ENCODE data around the gene MTHFD2. TPM values are rescaled to one million over a fixed set of nuclear protein-coding genes. Genes with fewer than 3 reads are reported as not detected.

The MTHFD2 gene
- total and polyA plus RNA-seq, 2 of the 8 experiments (the other 6 are each of a cell fraction or from before 2014, with no cell fraction given) = 99.5 to 291 TPM

DNA sequence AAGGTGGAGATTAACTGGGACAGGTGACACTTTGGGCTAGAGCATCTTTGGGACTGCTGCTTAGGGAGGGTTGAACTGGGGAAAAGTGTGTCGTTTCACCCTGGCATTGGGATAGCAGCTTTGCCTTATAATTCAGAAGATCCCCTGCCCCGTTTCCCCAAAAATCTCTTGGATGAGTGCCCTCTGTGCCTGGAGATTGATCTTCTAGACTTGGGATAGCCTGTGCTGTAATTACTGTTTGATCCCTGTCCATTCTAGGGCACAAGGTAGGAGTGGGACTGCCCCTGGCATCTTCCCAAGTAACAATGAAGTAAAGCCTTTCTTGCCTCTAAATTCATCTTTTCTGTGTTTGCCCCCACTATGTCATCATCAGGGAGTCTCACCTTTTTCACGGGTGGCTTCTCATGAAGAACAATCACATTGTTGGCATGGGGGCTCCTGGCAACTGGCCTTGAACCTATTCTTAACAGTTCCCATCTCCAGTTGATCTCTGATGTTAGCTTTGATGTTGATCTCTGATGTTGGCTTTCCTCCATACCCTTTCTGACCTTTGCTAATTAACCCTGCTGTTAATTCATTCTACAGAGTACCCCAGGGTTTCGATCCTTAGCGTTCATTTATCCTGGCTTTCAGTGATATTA is 21.6 kb downstream of the MTHFD2 start:
- no peaks in the 10 kb centered on the region for H3K79me1 ChIP-seq (ENCODE audit: low read depth, low read length)
- H3K14ac ChIP-seq (ENCODE audit: insufficient read length) = no peak overlapping the region
- H3K4me1 ChIP-seq (replicated peaks in 1 of 4; ENCODE audit: control insufficient read depth in 3 of 4, insufficient read depth in 4 of 4, low read length in 3 of 4) = no peaks in the 10 kb centered on the region
- peaks cover 0 to 51% (median 24%) of the 10 kb centered on the region in 4 experiments; a peak in 6 of 8 replicates for H3K36me3 ChIP-seq (ENCODE audit: control insufficient read depth in 2 of 4, insufficient read depth in 4 of 4, low read length in 3 of 4)
- no peak overlapping the region for H3K23ac ChIP-seq (ENCODE audit: insufficient read length)
- ChIA-PET CTCF (ENCODE audit: partially characterized antibody) (no interaction called here), POLR2A (ENCODE audit: partially characterized antibody) (interaction anchor here (1.6 to 72.1 kb wide), 4 partner anchors 9 to 42 kb away, joined by 3 to 2699 read pairs (median 82); partner anchors contain the start of genes BOLA3, MOB1A and MTHFD2)
- no peak overlapping the region for H4K8ac ChIP-seq (ENCODE audit: extremely low read depth, insufficient read depth, low read length)
- no peaks in the 10 kb centered on the region for H3K27me3 ChIP-seq (replicated peaks in 1 of 4; ENCODE audit: control insufficient read depth in 3 of 4, extremely low read depth in 1 of 4, insufficient read depth in 3 of 4, low read length in 3 of 4)
- TF ChIP-seq BCL11A (IDR thresholded peaks at IDR 0.05; ENCODE audit: low read depth in 2 of 2, low read length in 2 of 2) (no peak), POLR2A (IDR thresholded peaks at IDR 0.05; ENCODE audit: control extremely low read depth in 1 of 2, low read depth in 2 of 2, low read length in 2 of 2) (peak; percentile 27 to 62), POLR2AphosphoS5 (IDR thresholded peaks at IDR 0.05; ENCODE audit: low read depth, low read length) (peak; percentile 77; the same call in 1 of the 2 replicates)
- WGBS, 2 experiments (ENCODE audit: extremely low coverage in 1 of 2, insufficient coverage in 1 of 2, insufficient read length in 1 of 2, insufficient replicate concordance in 2 of 2, low coverage in 1 of 2, low lambda C conversion rate in 2 of 2, missing lambda C conversion rate in 1 of 2) = 94% methylated on average over 5 of the region's 5 CpGs; no CpG with 5 or more reads in 1 of the 2 experiments
- no peak overlapping the region for H2BK120ac ChIP-seq (replicated peaks; ENCODE audit: low read depth, low read length)
- H2BK15ac ChIP-seq (ENCODE audit: low read length) = no peak overlapping the region
- H4K91ac ChIP-seq (replicated peaks; ENCODE audit: insufficient read length, low read length) = no peak overlapping the region
- no peak overlapping the region for H3K4ac ChIP-seq (replicated peaks; ENCODE audit: insufficient read length, low read depth, low read length)
- H4K20me1 ChIP-seq (replicated peaks in 1 of 2; ENCODE audit: control insufficient read depth in 1 of 2, insufficient read depth in 2 of 2, low read length in 2 of 2) = peaks cover 2 to 5% of the 10 kb centered on the region in 2 experiments
- FAIRE-seq = no peak
- no peak overlapping the region for H3K27ac ChIP-seq (ENCODE audit: low read depth, low read length)
- H3K4me3 ChIP-seq (ENCODE audit: extremely low read depth in 1 of 4, insufficient read depth in 2 of 4, low read depth in 3 of 4, low read length in 4 of 4) = no peak overlapping the region
- H3K18ac ChIP-seq (ENCODE audit: extremely low read depth, low read length) = no peak overlapping the region
- no peak overlapping the region for H3K56ac ChIP-seq (replicated peaks; ENCODE audit: insufficient read length, low read depth, low read length)
- H3K9ac ChIP-seq (replicated peaks in 1 of 4; ENCODE audit: extremely low read depth in 1 of 4, low read depth in 3 of 4, low read length in 3 of 4) = no peak overlapping the region
- H3K79me2 ChIP-seq (ENCODE audit: control insufficient read depth in 1 of 2, insufficient read depth in 2 of 2, low read length in 2 of 2) = 0 out of 4 replicates have a peak, but pooled peaks cover 0 to 3% of the 10 kb centered on the region in 2 experiments
- H2BK5ac ChIP-seq (ENCODE audit: low read depth, low read length) = no peak overlapping the region
- no peak overlapping the region for H2BK20ac ChIP-seq (ENCODE audit: low read length)
- H3K9me3 ChIP-seq (ENCODE audit: insufficient read depth in 2 of 2, low read depth in 1 of 2, low read length in 1 of 2) = no peaks in the 10 kb centered on the region
- H2AK5ac ChIP-seq (ENCODE audit: low read depth, low read length) = no peak overlapping the region
- no peak overlapping the region for H3K4me2 ChIP-seq (ENCODE audit: insufficient read depth in 1 of 2, low read depth in 2 of 2, low read length in 2 of 2)
- H4K5ac ChIP-seq (ENCODE audit: insufficient read length, low read depth, low read length) = no peak overlapping the region
- no peak overlapping the region for H2BK12ac ChIP-seq (ENCODE audit: low read depth, low read length)
- H2AFZ ChIP-seq (ENCODE audit: low read length) = no peak overlapping the region
- DNase-seq (ENCODE audit: low read depth in 1 of 2, low spot score in 2 of 2) = peak in 1 of 2 experiments; percentile 39
- H3K23me2 ChIP-seq (ENCODE audit: low read depth, low read length) = no peaks in the 10 kb centered on the region
